ENCODE results near the gene ABHD12.

Gene ABHD12

DNA sequence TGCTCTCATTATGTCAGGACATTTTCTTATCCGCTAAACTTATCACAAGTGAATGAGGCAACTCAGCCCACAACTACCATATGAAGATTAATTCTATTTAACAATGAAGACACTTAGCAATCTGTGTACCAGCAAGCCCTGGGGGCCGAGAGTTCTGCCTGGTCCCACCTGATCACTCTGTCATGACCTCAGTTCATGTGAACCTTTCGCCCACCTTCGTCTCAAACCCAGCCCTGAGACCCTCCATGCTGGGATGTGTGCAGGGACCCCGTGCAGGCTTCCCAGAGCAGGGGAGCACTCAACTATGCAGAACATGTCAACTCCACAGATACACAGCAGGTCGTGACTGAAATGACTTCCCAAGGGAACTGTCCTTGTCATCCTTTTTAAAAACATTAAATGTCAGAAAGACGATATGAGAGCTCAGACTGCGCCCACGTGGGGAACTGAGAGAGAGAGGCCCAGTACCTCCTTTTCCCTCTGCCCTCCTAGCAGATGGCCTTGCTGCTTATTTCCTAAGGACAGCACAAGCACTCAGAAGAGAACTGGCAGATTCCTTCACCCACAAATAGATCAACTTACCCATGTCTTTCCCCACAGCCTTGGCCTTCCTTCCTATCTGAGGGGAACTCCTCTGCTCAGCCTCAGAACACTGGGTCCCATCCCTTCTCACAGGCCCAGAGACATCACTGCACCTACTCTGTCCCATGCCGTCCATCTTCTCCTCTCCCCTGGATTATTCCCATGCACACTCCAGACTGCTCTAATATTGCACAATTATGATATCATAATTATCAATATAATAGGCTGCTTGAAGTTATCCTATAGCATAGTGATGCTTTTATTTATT is 11.5 kb downstream of the ABHD12 start:
- H2AFZ ChIP-seq (ENCODE audit: low read depth, low read length, severe bottlenecking): no peak overlapping the region
- H3K36me3 ChIP-seq (ENCODE audit: low read length): no peaks in the 10 kb centered on the region
- H3K4me3 ChIP-seq (ENCODE audit: insufficient read depth, low read length, poor library complexity, severe bottlenecking): no peak overlapping the region
- no peak for TF ChIP-seq EZH2phosphoT487 (conservative IDR thresholded peaks at IDR 0.05; ENCODE audit: low read length)
- TF ChIP-seq, protein P1, sequence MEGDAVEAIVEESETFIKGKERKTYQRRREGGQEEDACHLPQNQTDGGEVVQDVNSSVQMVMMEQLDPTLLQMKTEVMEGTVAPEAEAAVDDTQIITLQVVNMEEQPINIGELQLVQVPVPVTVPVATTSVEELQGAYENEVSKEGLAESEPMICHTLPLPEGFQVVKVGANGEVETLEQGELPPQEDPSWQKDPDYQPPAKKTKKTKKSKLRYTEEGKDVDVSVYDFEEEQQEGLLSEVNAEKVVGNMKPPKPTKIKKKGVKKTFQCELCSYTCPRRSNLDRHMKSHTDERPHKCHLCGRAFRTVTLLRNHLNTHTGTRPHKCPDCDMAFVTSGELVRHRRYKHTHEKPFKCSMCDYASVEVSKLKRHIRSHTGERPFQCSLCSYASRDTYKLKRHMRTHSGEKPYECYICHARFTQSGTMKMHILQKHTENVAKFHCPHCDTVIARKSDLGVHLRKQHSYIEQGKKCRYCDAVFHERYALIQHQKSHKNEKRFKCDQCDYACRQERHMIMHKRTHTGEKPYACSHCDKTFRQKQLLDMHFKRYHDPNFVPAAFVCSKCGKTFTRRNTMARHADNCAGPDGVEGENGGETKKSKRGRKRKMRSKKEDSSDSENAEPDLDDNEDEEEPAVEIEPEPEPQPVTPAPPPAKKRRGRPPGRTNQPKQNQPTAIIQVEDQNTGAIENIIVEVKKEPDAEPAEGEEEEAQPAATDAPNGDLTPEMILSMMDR (IDR thresholded peaks at IDR 0.05; ENCODE audit: insufficient read depth, low read length, poor library complexity, severe bottlenecking): no peak
- H4K20me1 ChIP-seq (ENCODE audit: low read depth, low read length): no peaks in the 10 kb centered on the region; the same call in 1 of the 2 replicates
- no peak overlapping the region for H3K4me2 ChIP-seq (ENCODE audit: low read depth, low read length, poor library complexity, severe bottlenecking)
- H3K9me2 ChIP-seq (replicated peaks; ENCODE audit: insufficient read depth, low read length): no peaks in the 10 kb centered on the region
- H3K79me2 ChIP-seq (ENCODE audit: insufficient read depth, low read length): peaks cover 5% of the 10 kb centered on the region
- H3K9ac ChIP-seq (ENCODE audit: low read length): no peak overlapping the region
- H3K9me3 ChIP-seq (ENCODE audit: insufficient read depth, low read length): no peaks in the 10 kb centered on the region
- H3F3A ChIP-seq (ENCODE audit: insufficient read depth): no peaks in the 10 kb centered on the region
- no peak overlapping the region for H3K27ac ChIP-seq (ENCODE audit: low read depth, low read length)
- no peaks in the 10 kb centered on the region for H3K27me3 ChIP-seq (ENCODE audit: low read length)

- Histone ChIP-seq H4K20me1 (ENCODE audit: low read depth, low read length) (no peaks in the 10 kb centered on the region; the same call in 1 of the 2 replicates), H2AFZ (ENCODE audit: low read depth, low read length, severe bottlenecking) (no peak overlapping the region), H3K27me3 (ENCODE audit: low read length) (no peaks in the 10 kb centered on the region), H3K4me2 (ENCODE audit: low read depth, low read length, poor library complexity, severe bottlenecking) (no peak overlapping the region), H3F3A (ENCODE audit: insufficient read depth) (no peaks in the 10 kb centered on the region), H3K4me3 (ENCODE audit: insufficient read depth, low read length, poor library complexity, severe bottlenecking) (no peak overlapping the region), H3K9me3 (ENCODE audit: insufficient read depth, low read length) (no peaks in the 10 kb centered on the region), H3K9me2 (replicated peaks; ENCODE audit: insufficient read depth, low read length) (no peaks in the 10 kb centered on the region), H3K36me3 (ENCODE audit: low read length) (no peaks in the 10 kb centered on the region), H3K79me2 (ENCODE audit: insufficient read depth, low read length) (peaks cover 5% of the 10 kb centered on the region), H3K9ac (ENCODE audit: low read length) (no peak overlapping the region), H3K27ac (ENCODE audit: low read depth, low read length) (no peak overlapping the region)
- TF ChIP-seq EZH2phosphoT487 (conservative IDR thresholded peaks at IDR 0.05; ENCODE audit: low read length): no peak
- TF ChIP-seq, protein P1 (IDR thresholded peaks at IDR 0.05; ENCODE audit: insufficient read depth, low read length, poor library complexity, severe bottlenecking): no peak
Observed at GRCh38 chr20:25378189-25378883, 12.3 kb downstream of the ABHD12 start.

DNA sequence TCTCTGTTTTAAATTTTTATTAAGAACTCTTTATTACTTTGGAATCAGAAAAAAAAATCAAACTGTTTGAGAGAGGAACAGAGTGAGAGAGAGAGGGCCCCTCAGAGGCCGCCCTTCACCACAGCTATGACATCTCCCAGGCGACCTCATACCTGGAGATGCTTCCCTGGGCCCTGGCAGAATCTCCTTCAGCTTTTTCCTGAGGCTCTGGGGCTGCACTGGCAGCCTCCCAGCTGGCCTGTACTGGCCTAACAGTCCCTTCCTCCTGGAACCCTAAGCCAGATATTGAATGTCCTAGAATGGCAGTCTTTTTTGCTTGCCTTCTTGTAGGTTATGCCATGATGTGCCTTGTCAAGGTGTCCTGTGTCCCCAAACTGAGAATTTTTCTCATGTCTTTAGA is 13.7 kb downstream of the ABHD12 start:
- Histone ChIP-seq H3K4me2 (ENCODE audit: low read depth, low read length, poor library complexity, severe bottlenecking) (no peak overlapping the region), H3K9me2 (replicated peaks; ENCODE audit: insufficient read depth, low read length) (no peaks in the 10 kb centered on the region), H3K27me3 (ENCODE audit: low read length) (no peaks in the 10 kb centered on the region), H3K9me3 (ENCODE audit: insufficient read depth, low read length) (no peaks in the 10 kb centered on the region), H3K79me2 (ENCODE audit: insufficient read depth, low read length) (peaks cover 5% of the 10 kb centered on the region), H3K27ac (ENCODE audit: low read depth, low read length) (no peak overlapping the region), H3K4me3 (ENCODE audit: insufficient read depth, low read length, poor library complexity, severe bottlenecking) (no peak overlapping the region), H3K9ac (ENCODE audit: low read length) (no peak overlapping the region), H2AFZ (ENCODE audit: low read depth, low read length, severe bottlenecking) (no peak overlapping the region), H4K20me1 (ENCODE audit: low read depth, low read length) (no peaks in the 10 kb centered on the region; the same call in 1 of the 2 replicates), H3F3A (ENCODE audit: insufficient read depth) (no peaks in the 10 kb centered on the region), H3K36me3 (ENCODE audit: low read length) (no peaks in the 10 kb centered on the region)
- TF ChIP-seq, protein P1 (IDR thresholded peaks at IDR 0.05; ENCODE audit: insufficient read depth, low read length, poor library complexity, severe bottlenecking): no peak
- no peak for TF ChIP-seq EZH2phosphoT487 (conservative IDR thresholded peaks at IDR 0.05; ENCODE audit: low read length)

Data from SU-DHL-6 (cell line).